Peyer's patch (tissue), 4 donors: ENCODE results near the gene TRIM67. TPM values are rescaled to one million over a fixed set of nuclear protein-coding genes. Genes with fewer than 3 reads are reported as not detected.

Source experiments
- DNase-seq, 3 donors: peaks; one replicate each; pipeline ENCODE4 v3.0.0-alpha.2; 2017 to 2019
- H3K27ac ChIP-seq, 4 donors: fragments of 200-600 bp; sonication (generic); one replicate each; pipeline ENCODE4 v1.5.1; 2016 to 2019
- H3K27me3 ChIP-seq, 2 donors: fragments of 200-600 bp; sonication (generic); one replicate each; pipeline ENCODE4 v1.5.1; 2019
- H3K36me3 ChIP-seq, 3 donors: fragments of 200-600 bp; sonication (generic); one replicate each; pipeline ENCODE4 v1.5.1; 2016 to 2019
- H3K4me1 ChIP-seq, 4 donors: fragments of 200-600 bp; sonication (generic); one replicate each; pipeline ENCODE4 v1.5.1; 2016 to 2019
- H3K4me3 ChIP-seq, 4 donors: fragments of 200-600 bp; sonication (generic); 1 replicate in 3 of 4; 2 replicates in 1 of 4; pipeline ENCODE4 v1.5.1; 2016 to 2019; ENCODE audit warnings: mild to moderate bottlenecking in 1 of 4
- H3K9me3 ChIP-seq, 4 donors: fragments of 200-600 bp; sonication (generic); one replicate each; pipeline ENCODE4 v1.5.1; 2016 to 2019; ENCODE audit warnings: mild to moderate bottlenecking in 1 of 4
- POLR2A ChIP-seq, 2 donors: fragments of 450-650 bp; IDR thresholded peaks; one replicate each; pipeline ENCODE4 v1.5.1; 2017; ENCODE audit warnings: antibody characterized with exemption in 2 of 2, mild to moderate bottlenecking in 2 of 2, moderate library complexity in 2 of 2
- total RNA-seq, 4 donors: library from RNA; depleted of rRNA; stranded (reverse); fragments of >200 nt; gene quantifications; one replicate each; pipeline ENCODE4 v1.1.0, GENCODE V29; 2016
- TF ChIP-seq, protein P1 (sequence below), 6 experiments: fragments of 450-650 bp in 4 of 6; fragments of 200-600 bp in 2 of 6; sonication (generic) in 1 of 6; IDR thresholded peaks; one replicate each; pipeline ENCODE4 v1.5.1; 2017 to 2019; ENCODE audit warnings: antibody characterized with exemption in 6 of 6, mild to moderate bottlenecking in 3 of 6, moderate library complexity in 1 of 6

The TRIM67 gene
- total RNA-seq, result under 1 TPM in 1 of 4 donors, not detected in 3; 0.13 TPM

DNA sequence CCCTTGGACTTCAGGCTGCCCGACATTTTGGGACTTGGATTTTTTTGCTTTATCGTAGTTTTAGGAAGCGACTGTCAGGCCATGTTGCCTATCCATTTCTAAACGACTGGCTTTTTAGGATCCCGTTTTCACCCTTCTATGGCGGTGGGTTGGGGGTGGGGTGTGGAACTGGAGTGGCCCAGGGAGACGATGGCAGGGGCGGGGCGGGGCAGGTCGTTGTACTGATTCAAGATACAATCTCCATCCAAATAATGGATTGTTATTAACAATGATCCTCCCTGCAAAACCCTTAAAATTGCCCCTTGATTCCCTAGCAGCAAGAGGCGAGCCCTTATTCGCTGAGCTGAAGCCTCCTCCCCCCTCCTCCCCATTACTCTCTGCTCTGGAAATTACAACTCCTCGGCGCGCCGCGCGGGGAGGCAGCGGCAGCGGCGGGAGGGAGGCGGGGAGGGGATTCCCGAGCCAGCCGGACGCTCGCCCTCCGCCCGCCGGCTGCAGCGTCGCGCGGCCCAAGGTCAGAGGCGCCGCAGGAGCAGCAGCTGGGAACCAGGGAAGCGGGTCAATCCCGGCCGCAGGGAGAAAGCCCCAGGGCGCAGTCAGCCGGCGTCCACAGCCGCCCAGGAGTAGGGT lies at the start of gene TRIM67:
Gene TRIM67, plus strand, starts transcription at position 392 of the 630 bp plus-strand sequence. CDS start 912 bp downstream, outside the sequence.
- Histone ChIP-seq H3K36me3 (no peaks in the 10 kb centered on the region), H3K4me1 (peaks cover 0 to 29% (median 6%) of the 10 kb centered on the region in 4 donors), H3K27me3 (peaks cover 0 to 23% of the 10 kb centered on the region in 2 donors), H3K9me3 (no peaks in the 10 kb centered on the region), H3K4me3 (peak within 1 kb of the TSS in 3 of 4 donors; percentile 3 to 33 (median 25)), H3K27ac (no peak within 1 kb of the TSS)
- no peak for TF ChIP-seq POLR2A (IDR thresholded peaks at IDR 0.05)
- TF ChIP-seq, protein P1, sequence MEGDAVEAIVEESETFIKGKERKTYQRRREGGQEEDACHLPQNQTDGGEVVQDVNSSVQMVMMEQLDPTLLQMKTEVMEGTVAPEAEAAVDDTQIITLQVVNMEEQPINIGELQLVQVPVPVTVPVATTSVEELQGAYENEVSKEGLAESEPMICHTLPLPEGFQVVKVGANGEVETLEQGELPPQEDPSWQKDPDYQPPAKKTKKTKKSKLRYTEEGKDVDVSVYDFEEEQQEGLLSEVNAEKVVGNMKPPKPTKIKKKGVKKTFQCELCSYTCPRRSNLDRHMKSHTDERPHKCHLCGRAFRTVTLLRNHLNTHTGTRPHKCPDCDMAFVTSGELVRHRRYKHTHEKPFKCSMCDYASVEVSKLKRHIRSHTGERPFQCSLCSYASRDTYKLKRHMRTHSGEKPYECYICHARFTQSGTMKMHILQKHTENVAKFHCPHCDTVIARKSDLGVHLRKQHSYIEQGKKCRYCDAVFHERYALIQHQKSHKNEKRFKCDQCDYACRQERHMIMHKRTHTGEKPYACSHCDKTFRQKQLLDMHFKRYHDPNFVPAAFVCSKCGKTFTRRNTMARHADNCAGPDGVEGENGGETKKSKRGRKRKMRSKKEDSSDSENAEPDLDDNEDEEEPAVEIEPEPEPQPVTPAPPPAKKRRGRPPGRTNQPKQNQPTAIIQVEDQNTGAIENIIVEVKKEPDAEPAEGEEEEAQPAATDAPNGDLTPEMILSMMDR (IDR thresholded peaks at IDR 0.05), result no peak
- DNase-seq, result no peak

DNA sequence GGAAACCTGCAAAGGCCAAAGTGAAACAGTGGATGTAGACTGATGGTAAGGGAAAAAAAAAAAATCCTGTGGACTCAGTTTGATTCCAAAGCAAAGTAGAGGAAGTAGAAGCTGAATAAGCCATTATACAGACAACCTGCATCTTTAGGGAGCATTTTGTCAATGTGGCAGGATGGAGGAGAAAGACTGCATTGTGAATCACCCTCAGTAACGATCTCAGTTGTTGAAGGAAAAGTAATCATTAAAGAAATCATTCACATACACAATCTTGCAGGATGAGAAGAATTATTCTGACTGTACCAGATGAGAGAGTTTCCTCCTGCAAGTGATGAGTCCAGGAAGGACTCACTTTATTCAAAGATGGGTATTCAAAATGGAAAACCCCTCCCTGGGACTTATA lies 45.1 kb upstream of the TRIM67 start:
- DNase-seq, result no peak
- H3K27me3 ChIP-seq, result no peaks in the 10 kb centered on the region
- H3K4me3 ChIP-seq, result no peak overlapping the region
- TF ChIP-seq, protein P1 (IDR thresholded peaks at IDR 0.05), result no peak
- no peak for TF ChIP-seq POLR2A (IDR thresholded peaks at IDR 0.05)
- no peaks in the 10 kb centered on the region for H3K4me1 ChIP-seq
- H3K27ac ChIP-seq, result no peak overlapping the region
- H3K9me3 ChIP-seq, result peaks cover 0 to 4% (median 0%) of the 10 kb centered on the region in 4 donors
- no peaks in the 10 kb centered on the region for H3K36me3 ChIP-seq

DNA sequence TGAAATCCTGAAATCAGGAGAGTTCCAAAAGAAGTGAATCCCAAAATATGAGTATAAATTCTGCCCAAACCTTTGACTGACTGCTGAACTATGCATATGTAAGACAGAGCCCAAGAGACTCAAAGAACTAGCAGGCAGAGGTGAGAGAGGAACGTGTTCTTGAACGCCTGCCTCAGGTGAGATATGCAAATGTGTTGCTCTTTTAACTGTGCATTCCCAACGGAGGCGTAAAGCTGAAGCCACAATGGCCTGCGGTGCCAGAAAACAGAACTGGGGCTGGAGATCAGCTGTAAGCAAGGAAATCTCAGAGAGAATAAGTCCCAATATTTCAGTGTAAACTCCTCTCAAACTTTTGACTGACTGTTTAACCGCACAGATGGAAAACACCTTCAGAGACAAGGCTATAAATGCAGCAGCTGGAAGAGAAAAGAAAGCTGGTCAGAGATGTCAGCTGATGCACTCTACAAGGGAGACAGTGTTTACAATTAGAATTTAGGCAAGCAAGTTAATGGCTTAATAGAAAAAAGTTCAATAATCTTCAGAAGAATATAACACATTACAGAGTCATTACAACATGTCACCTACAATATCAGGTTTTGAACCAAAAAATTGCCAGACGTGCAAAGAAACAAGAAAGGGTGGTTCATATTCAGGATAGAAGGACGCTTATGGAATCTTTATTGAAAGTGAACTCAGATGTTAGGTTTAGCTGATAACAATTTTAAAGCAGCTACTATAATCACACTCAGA lies 43.0 kb upstream of the TRIM67 start:
- H3K27me3 ChIP-seq, result no peaks in the 10 kb centered on the region
- H3K9me3 ChIP-seq, result peaks cover 0 to 4% (median 0%) of the 10 kb centered on the region in 4 donors
- H3K27ac ChIP-seq, result no peak overlapping the region
- no peaks in the 10 kb centered on the region for H3K36me3 ChIP-seq
- no peak overlapping the region for H3K4me3 ChIP-seq
- DNase-seq, result no peak
- TF ChIP-seq, protein P1 (IDR thresholded peaks at IDR 0.05), result no peak
- no peak for TF ChIP-seq POLR2A (IDR thresholded peaks at IDR 0.05)
- no peaks in the 10 kb centered on the region for H3K4me1 ChIP-seq

DNA sequence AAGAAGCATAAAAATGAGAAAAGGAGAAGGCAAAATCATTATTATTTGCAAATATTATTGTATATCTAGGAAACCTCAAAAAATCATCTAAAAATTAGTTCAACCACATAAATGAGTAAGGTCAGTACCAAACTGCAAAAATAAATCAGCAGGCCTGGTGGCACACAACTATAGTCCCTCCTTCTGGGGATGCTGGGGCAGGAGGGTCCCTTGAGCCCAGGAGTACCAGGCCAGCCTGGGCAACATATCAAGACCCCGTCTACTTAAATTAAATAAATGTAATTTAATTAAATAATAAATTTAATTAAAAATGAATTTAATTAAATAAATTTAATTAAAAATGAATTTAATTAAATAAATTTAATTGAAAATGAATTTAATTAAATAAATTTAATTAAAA lies 40.3 kb upstream of the TRIM67 start:
- TF ChIP-seq POLR2A (IDR thresholded peaks at IDR 0.05), result no peak
- TF ChIP-seq, protein P1 (IDR thresholded peaks at IDR 0.05), result no peak
- DNase-seq, result no peak
- Histone ChIP-seq H3K4me1 (no peaks in the 10 kb centered on the region), H3K27ac (no peak overlapping the region), H3K9me3 (peaks cover 0 to 4% (median 0%) of the 10 kb centered on the region in 4 donors), H3K27me3 (no peaks in the 10 kb centered on the region), H3K4me3 (no peak overlapping the region), H3K36me3 (no peaks in the 10 kb centered on the region)

DNA sequence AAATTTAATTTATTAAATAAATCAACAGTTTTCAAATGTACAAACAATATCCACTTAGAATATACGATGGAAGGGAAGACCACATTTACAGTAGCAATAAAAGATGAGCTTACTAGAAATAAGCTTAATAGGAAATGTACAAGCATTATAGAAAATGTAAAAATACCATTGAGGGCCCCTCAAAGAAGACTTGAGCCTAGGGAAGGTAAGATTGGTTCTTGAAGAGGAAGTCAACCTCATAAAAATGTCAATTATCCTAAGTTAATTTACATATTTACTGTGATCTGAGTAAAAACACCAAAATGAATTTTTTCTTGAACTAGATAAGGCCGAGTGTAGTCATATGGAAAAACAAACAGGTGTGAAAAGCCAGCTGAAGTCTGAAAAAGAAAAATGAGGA lies 39.7 kb upstream of the TRIM67 start:
- H3K4me3 ChIP-seq, result no peak overlapping the region
- no peak overlapping the region for H3K27ac ChIP-seq
- H3K9me3 ChIP-seq, result peaks cover 0 to 4% (median 0%) of the 10 kb centered on the region in 4 donors
- TF ChIP-seq POLR2A (IDR thresholded peaks at IDR 0.05), result no peak
- no peaks in the 10 kb centered on the region for H3K4me1 ChIP-seq
- no peaks in the 10 kb centered on the region for H3K36me3 ChIP-seq
- no peak for DNase-seq
- H3K27me3 ChIP-seq, result no peaks in the 10 kb centered on the region

DNA sequence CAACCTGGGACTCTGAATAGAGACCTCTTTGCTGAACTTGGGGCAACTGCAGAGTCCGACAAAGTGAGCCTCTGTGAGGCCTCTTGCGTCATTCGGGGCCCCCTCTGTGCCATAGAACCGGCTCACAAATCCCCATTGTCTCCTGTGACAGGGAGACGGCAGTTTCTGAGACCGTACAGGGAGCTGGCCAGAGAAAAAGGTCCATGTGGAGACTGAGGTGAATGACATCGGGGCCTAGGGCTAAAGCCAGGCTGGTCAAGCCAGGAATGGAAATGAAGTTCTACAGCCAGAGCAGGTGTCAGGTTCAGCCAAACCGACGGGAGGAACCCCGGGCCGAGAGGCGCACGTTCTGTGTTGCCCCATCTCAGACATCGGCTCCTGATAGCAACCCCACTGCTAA lies 37.1 kb upstream of the TRIM67 start:
- H3K4me3 ChIP-seq, result no peak overlapping the region
- no peak overlapping the region for H3K27ac ChIP-seq
- no peak for DNase-seq
- no peaks in the 10 kb centered on the region for H3K9me3 ChIP-seq
- no peaks in the 10 kb centered on the region for H3K4me1 ChIP-seq
- TF ChIP-seq, protein P1 (IDR thresholded peaks at IDR 0.05), result no peak
- TF ChIP-seq POLR2A (IDR thresholded peaks at IDR 0.05), result no peak
- H3K27me3 ChIP-seq, result no peaks in the 10 kb centered on the region
- H3K36me3 ChIP-seq, result no peaks in the 10 kb centered on the region
